GM18520 (cell line): ENCODE measurements around the gene HERPUD1.

Experiments
- ATAC-seq: cut with Tn5 transposase; IDR thresholded peaks from one replicate; pipeline ENCODE4 v1.9.1; 2021; ENCODE audit not compliant: unreplicated experiment

HERPUD1 gene

GRCh38 chr16:56910654-56911539 lies 21.0 kb upstream of the HERPUD1 start:
- ATAC-seq = no peak

DNA sequence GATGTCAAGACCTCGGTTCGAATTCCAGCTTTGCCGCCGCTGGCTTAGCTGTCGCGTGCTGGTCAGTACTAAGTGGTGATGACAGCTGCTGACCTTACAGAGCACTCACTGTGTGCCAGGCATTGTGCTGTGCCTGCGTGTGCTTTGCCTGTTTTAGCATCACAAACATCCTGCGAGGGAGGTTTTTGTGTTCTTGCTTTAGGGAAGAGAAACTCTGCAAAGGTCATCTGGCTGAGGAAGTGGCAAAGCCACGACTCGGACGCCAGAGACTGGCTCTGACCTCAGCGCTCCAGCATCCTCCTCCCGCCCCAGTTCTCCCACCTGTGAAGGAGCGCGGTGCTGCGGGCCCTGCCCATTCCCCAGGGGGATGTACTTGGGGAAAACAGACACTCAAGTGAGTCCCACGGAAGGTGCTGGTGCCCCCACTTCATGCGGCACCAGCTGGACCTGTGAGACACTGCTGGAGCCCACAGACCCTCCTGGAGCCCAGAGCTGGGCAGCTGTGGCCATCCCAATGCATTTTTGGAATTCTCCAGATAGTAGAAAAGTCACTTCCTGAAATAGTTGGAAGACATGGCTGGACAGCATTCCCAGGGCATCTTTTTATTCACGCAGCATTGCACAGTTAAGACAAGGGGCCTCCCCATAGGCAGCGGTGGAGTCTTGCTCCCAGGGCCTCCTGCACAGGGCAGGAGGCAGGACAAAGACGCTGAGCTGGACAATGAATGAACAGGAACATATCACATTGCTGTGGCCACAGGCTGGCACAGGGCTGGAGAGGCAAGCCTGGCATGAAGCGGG lies 20.0 kb upstream of the HERPUD1 start:
- peak; percentile 70 for ATAC-seq

- no peak for ATAC-seq
These were observed 18.9 kb upstream of the HERPUD1 start for GRCh38 chr16:56912746-56913708.

- ATAC-seq = no peak
These were observed 17.0 kb upstream of the HERPUD1 start for GRCh38 chr16:56914896-56915295.

- no peak for ATAC-seq
These were observed 16.4 kb upstream of the HERPUD1 start for GRCh38 chr16:56915336-56916119.

GRCh38 chr16:56916571-56917403 lies 15.2 kb upstream of the HERPUD1 start:
- peak; percentile 57 for ATAC-seq

DNA sequence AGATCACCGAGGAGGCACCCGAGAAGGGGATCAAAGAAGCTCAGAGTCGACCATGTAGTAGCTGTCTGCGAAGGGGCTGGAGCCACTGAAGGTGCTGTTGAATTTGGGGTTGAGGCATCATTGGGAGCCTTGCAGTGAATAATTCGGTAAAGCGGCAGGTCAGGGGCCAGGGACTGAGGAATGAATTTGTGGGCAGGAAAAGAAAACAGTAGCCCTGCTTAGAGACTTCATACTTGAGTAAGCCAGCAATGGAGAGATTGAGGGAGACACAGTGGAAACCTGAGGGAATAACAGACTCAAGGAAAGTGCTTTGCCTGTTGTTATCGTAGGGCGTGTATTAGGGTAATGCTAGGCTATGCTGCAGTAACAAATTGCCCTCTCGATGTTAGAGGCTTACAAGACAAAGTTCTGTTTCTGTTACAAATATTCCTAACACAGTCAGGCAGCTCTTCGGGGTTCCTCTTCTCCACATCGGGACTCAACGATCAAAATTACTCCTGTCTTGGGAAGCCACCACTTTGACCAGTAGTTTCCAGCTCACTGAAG lies 13.4 kb upstream of the HERPUD1 start:
- no peak for ATAC-seq

- ATAC-seq = no peak
These were observed 12.7 kb upstream of the HERPUD1 start for GRCh38 chr16:56919099-56919800.

GRCh38 chr16:56921571-56921970 lies 10.4 kb upstream of the HERPUD1 start:
- no peak for ATAC-seq

DNA sequence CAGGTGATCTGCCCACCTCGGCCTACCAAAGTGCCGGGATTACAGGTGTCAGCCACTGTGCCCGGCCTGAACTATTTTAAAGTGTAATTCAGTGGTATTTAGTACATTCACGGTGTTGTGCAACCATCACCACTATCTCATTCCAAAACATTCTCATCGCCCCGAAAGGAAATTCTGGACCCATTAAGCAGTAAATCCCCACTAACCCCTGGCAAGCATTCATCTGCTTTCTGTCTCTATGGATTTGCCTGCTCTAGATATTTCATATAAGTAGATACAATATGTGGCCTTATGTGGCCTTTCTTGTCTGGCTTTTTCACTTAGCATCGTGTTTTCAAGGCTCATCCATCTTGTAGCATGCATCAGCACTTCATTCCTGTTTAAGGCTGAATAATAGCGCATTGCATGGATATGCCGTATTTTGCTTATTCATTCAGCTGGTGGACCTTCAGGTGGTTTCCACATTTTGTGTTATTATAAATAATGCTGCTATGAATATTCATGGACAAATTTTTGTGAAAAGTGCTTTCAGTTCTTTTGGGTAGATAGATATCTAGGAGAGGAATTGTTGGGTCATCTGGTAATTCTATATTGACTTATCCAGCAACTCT lies 8.4 kb upstream of the HERPUD1 start:
- ATAC-seq = no peak

GRCh38 chr16:56927471-56927870 lies 4.5 kb upstream of the HERPUD1 start:
- ATAC-seq = no peak

DNA sequence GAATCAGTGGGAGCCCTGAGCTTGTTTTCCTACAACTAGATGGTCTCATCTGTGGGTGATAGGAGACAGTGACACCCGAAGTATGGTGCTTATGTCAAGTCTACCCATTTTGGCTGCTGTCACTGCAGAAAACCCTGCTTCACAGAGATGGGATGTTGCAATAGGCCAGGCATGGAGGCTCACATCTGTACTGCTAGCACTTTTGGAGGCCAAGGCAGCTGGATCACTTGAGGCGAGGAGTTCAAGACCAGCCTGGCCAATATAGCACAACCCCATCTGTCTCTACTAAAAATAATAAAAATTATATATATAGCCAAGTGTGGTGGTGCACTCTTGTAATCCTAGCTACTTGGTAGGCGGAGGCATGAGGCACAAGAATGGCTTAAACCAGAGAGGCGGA lies 2.3 kb upstream of the HERPUD1 start:
- no peak for ATAC-seq

DNA sequence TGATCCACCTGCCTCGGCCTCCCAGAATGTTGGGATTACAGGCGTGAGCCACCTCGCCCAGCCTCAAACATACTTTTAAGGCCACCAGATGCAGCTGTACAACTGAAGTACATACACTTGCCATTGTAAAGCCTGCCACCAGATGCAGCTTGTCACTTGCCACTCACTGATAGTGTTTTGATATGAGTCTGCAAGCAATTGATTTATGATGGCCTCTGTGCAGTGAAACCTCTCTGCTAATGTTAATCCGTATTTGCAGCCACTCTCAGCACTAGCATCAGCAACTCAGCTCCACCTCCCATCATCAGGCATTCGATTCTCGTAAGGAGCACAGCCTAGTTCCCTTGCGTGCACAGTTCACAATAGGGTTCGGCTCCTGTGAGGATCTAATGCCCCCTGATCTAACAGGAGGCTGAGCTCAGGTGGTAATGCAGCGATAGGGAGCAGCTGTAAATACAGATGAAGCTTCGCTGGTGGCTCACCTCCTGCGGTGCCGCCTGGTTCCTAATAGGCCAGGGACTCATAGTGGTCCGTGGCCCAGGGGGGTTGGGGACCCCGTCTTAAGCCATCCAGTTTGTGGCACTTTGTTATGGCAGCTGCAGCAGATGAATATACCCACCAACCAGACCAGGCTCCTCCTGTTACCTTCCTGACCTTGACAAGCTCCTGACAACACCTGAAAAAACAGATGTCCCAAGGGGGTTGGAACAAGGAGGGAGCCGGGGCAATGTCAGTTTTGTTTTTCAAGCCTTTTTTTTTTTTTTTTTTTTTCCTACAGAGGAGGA lies 1.3 kb upstream of the HERPUD1 start:
- no peak for ATAC-seq

DNA sequence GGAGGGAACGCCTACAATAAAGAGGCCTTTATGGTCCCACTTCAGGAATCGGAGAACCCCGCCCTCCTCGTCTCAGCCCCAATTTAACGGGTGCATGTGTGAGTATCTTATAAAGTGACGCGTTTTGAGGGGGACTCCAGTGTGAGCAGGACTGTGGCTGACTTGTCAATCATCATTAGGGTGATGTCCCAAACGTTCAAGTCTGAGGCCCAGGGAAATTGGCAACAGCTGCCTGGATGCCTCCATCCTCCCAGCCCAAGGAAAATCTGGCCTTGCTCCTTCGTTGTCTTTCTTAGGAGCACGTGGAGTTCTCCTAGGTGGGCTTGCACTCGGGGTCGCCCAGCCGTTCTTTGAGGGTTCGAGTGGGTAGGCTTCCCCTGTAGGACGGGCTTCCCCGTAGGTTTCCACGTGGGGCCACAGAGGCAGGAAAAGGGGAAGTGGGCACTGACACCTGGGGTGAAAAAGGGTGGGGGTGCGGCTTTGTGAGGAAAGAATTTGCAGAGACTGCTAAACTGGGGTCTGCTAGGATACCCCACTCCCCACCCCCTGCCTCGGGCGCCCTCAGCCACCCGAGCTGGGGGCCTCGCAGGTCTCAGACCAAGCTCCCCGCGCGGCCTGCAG lies 561 bp upstream of the HERPUD1 start:
- ATAC-seq = peak; percentile 21

- no peak for ATAC-seq
These were observed 1.0 kb downstream of the HERPUD1 start for GRCh38 chr16:56932721-56933619.
